Activated naive CD4-positive, alpha-beta T cell treated with anti-CD3 and anti-CD28 coated beads, Interleukin-2, amount 50 U/mL, for 24 hours (primary cell): ENCODE data around the gene MYADML2.

Experiments used
- H3K27ac Mint-ChIP-seq: one replicate; pipeline ENCODE4 v1.8.0; 2021; ENCODE audit warnings: mild to moderate bottlenecking, mixed read lengths
- H3K27me3 Mint-ChIP-seq: one replicate; pipeline ENCODE4 v1.8.0; 2021; ENCODE audit warnings: mixed read lengths
- H3K36me3 Mint-ChIP-seq: one replicate; pipeline ENCODE4 v1.8.0; 2021; ENCODE audit warnings: mixed read lengths
- H3K4me1 Mint-ChIP-seq: one replicate; pipeline ENCODE4 v1.8.0; 2021; ENCODE audit warnings: mixed read lengths
- H3K4me3 Mint-ChIP-seq: one replicate; pipeline ENCODE4 v1.8.0; 2021; ENCODE audit warnings: mild to moderate bottlenecking, mixed read lengths
- H3K9me3 Mint-ChIP-seq: one replicate; pipeline ENCODE4 v1.8.0; 2021; ENCODE audit warnings: mixed read lengths

The MYADML2 gene

DNA sequence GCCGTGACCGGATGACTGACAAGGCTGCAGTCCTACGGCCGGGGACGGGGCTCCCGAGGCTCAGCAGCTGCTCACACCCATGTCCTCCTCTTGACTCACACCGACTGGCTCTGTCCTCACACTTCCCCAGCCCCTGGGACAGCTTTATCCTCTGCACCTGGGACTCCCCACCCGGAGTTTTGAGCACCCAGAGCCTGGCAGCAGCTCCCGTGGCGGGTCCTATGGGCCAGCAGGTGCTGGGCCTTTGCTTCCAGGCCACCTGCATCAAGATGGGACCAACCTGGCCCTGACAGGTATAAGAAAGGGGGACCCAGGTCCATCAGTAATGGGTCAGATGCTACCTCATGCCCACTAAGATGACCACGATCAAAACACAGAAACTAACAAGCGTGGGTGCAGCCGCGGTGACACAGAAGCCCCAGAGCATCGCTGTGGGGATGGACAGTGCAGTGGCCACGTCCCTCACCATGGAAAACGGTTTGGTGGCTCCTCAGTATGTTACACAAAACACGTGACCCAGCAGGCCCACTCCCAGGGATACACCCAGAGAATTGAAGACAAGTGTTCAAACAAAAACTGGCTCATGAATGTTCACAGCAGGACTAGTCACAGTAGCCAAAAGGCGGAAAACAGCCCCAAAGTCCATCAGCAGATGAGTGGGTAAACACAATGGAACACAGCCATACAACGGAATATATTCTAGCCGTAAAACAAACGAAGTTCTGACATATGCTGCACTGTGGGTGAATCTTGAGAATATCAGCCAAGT lies 17.2 kb upstream of the MYADML2 start:
- H3K4me1 Mint-ChIP-seq = peaks cover 21% of the 10 kb centered on the region
- H3K27me3 Mint-ChIP-seq = no peaks in the 10 kb centered on the region
- no peak overlapping the region for H3K4me3 Mint-ChIP-seq
- H3K36me3 Mint-ChIP-seq = no peaks in the 10 kb centered on the region
- no peaks in the 10 kb centered on the region for H3K9me3 Mint-ChIP-seq
- H3K27ac Mint-ChIP-seq = no peak overlapping the region

DNA sequence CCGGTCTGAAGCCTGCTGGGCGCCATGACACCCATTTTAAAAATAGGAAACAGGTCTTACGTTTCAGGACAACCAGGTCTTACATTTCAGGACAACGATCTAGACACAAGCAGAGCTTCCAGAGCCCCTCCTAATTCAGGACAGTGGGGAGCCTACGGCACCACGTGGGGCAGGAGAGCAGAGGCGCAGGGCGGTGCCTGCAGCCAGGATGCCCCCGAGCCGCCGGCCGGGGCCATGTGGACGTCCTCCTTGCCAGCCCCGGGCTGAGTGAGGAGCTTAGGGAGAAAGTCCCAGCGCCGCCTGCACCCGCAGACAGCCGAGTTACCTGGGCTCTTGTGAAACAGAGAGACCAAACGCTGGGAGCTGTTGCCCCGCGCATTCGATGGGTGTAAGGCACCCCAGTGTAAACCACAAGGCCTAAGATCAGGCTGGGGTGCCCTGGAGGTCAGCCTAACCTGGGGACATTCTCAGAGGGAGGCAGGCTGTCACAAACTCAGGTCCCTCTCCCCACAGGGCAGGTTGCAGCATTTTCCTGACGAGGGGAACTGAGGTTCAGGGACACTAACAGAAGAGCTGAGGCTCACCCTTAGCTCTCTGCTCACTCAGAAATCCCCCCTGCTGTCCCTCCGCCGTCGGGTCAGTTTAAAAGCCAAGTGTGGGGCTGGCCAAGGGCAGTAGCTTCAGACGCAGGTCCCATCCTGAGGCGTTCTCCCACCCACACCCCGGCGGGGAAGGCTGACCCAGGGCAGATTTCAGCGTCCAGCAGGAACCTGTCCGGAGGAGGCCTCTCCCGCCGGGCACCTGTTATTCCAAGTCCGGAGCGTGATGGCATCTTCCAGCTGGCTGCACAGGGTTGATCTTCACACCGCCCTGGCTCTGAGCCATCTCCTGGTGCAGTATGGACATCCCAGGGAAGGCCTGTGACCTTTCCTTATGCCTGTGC lies 15.7 kb upstream of the MYADML2 start:
- H3K4me3 Mint-ChIP-seq = peak overlapping the region; percentile 33
- H3K27ac Mint-ChIP-seq = no peak overlapping the region
- H3K9me3 Mint-ChIP-seq = no peaks in the 10 kb centered on the region
- no peaks in the 10 kb centered on the region for H3K36me3 Mint-ChIP-seq
- H3K4me1 Mint-ChIP-seq = peaks cover 13% of the 10 kb centered on the region
- H3K27me3 Mint-ChIP-seq = peaks cover 1% of the 10 kb centered on the region

DNA sequence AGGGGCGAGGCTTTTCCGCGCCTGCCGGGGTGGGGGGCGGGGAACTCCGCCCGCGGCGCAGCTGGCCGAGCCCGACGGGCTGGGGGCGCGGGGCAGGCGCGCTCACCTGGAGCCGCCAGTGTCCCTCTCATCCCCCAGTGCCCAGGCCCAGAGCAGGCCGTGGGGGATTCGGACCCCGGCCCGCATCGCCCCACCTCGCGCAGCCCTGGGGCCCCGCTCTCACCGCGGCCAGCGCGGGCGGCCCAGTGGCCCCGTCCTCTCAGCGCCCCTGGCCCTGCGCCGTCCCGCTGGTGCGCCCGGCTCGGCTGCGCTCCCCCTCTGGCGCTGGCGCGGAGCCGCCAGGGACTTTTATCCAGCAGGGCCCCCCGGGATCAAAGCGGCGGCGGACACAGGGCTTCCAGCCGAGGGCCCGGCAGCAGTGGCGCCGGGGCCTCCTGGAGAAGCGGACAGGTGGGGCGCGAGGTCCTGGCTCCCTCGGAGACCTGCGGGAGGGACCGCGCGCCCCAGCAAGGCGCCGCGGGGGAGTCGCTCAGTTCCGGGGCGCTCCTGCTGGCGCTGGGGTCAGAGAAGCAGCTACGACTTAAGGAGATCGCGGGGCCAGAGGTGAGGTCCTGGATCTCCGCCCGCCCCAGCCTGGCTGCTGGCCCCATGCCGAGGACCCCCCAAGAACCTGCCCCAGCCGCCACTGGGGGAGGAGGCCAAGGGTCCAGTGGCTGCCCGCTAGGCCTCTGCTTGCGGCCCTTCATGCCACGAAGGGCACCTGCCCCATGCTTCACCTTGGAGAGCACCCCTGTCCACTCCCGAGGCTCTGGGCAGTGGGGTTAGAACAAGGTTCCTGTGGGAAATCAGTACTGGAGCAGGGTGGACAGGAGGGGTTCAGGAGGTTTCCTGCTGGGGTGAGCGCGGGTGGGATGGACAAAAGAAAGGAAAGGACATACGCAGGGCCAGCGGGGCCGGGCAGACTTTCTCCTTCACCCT lies 14.8 kb upstream of the MYADML2 start:
- Mint-ChIP-seq H3K4me3 (peak overlapping the region; percentile 33), H3K4me1 (peaks cover 13% of the 10 kb centered on the region), H3K27me3 (peaks cover 3% of the 10 kb centered on the region), H3K36me3 (no peaks in the 10 kb centered on the region), H3K9me3 (no peaks in the 10 kb centered on the region), H3K27ac (no peak overlapping the region)

DNA sequence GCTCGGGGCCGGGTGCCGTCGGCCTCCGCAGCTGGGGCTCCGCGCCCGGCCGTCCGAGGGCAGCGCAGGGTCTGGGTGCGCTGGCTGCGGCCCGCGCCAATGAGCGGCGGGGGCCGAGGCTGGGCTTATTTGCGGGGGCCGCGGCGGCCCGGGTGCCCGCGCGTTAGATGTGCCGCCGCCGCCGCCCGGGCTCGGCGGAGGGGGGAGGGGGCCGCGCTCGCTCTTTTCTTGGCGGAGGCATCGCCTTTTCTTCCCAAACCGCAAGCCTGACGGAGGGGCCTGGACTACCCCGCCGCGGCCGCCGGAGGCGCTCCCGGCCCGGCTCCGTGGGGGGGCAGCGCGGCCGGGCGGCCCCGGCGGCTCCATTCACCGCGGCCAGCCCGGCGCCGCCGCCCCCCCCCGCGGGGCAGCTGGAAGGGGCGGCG lies 14.1 kb upstream of the MYADML2 start, which contains the start of gene NOTUM:
NOTUM (minus strand) TSS at position 101 of the 425 bp plus-strand sequence. CDS start 278 bp downstream, outside the sequence.
- no peaks in the 10 kb centered on the region for H3K9me3 Mint-ChIP-seq
- no peak within 1 kb of the TSS for H3K27ac Mint-ChIP-seq
- H3K36me3 Mint-ChIP-seq = no peaks in the 10 kb centered on the region
- H3K4me1 Mint-ChIP-seq = peaks cover 13% of the 10 kb centered on the region
- H3K27me3 Mint-ChIP-seq = peaks cover 3% of the 10 kb centered on the region
- H3K4me3 Mint-ChIP-seq = no peak within 1 kb of the TSS

DNA sequence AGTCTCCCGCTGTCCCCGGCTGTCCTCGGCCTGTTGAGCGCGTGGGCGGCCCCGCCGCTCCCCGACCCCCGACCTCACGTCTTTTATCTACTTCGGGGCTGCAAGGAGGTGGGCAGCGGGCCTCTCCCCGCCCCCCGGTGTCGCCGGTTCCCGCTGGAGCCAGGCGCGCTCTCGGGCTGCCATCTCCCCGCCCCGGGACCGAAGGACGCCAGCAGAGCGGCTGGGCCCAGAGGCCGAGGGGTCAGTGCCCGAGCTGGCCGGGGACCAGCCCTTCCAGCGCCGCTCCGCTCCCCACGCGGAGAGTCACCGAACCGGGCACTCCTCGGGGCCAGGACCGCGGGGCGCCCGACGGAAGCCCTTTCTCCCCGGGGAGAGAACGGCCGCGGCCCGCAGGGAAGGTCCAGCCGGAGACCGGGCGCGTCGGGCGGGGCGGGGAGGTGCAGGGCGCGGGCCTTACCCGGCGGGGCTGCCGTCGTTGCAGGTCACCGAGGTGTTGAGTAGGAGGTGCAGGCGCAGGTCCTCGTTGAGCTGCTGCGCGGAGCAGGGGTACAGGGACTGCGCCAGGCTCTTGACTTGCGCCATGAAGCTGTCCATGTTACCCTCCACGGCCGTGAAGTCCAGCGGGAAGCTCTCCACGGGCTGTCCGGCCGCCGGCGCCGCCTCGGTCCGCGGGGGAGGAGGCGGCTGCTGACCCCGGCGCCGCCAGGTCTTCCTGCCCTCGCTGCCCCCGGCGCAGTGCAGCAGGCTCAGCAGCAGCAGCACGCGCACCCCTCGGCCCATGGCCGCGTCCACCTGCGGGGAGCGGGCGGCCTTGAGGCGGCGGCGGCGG lies 13.3 kb upstream of the MYADML2 start:
- no peaks in the 10 kb centered on the region for H3K36me3 Mint-ChIP-seq
- H3K27me3 Mint-ChIP-seq = peaks cover 3% of the 10 kb centered on the region
- no peak overlapping the region for H3K4me3 Mint-ChIP-seq
- H3K4me1 Mint-ChIP-seq = peaks cover 13% of the 10 kb centered on the region
- H3K9me3 Mint-ChIP-seq = no peaks in the 10 kb centered on the region
- no peak overlapping the region for H3K27ac Mint-ChIP-seq

DNA sequence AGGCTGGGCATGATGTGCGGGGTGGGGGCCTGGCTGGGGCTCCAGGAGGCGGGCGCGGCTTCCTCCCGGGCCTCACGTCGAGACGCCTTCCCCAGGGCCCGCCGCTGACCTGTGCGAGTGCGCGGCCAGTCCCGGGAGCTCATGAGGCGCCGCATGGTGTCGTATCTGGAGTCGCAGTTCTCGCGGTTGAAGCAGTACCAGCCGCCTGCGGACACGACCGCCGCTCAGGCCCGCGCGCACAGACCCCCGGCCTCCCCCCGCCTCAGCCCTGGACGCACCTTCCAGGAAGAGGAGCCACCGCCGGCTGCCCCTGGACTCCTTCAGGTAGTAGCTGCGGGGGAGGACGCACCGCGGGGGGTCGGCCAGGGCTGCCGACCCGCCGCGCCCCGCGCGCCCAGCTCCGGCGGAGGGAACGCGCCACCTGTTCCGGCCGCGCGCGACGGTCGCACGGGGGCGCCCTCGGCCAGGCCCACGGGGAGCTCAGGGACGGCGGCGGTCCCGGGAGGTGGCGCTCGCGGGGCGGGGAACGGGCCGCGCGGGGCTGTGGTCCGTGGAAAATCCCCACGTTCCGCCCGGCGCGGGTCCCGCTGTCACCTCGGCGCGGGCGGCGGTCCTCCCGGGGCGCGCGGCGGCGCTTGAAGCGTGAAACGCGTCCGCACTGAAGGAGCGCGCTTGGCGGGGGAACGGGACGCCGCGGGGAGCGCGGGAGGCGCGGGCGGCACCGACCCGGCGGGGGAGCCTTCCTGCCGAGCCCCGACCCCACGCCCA lies 12.5 kb upstream of the MYADML2 start:
- no peak overlapping the region for H3K4me3 Mint-ChIP-seq
- no peaks in the 10 kb centered on the region for H3K9me3 Mint-ChIP-seq
- H3K27me3 Mint-ChIP-seq = peaks cover 3% of the 10 kb centered on the region
- H3K36me3 Mint-ChIP-seq = no peaks in the 10 kb centered on the region
- H3K27ac Mint-ChIP-seq = no peak overlapping the region
- H3K4me1 Mint-ChIP-seq = peaks cover 8% of the 10 kb centered on the region

GRCh38 chr17:81958633-81959342 lies 11.8 kb upstream of the MYADML2 start:
- Mint-ChIP-seq H3K36me3 (no peaks in the 10 kb centered on the region), H3K27me3 (peaks cover 3% of the 10 kb centered on the region), H3K4me1 (peaks cover 4% of the 10 kb centered on the region), H3K9me3 (no peaks in the 10 kb centered on the region), H3K4me3 (peak overlapping the region; percentile 64), H3K27ac (no peak overlapping the region)

DNA sequence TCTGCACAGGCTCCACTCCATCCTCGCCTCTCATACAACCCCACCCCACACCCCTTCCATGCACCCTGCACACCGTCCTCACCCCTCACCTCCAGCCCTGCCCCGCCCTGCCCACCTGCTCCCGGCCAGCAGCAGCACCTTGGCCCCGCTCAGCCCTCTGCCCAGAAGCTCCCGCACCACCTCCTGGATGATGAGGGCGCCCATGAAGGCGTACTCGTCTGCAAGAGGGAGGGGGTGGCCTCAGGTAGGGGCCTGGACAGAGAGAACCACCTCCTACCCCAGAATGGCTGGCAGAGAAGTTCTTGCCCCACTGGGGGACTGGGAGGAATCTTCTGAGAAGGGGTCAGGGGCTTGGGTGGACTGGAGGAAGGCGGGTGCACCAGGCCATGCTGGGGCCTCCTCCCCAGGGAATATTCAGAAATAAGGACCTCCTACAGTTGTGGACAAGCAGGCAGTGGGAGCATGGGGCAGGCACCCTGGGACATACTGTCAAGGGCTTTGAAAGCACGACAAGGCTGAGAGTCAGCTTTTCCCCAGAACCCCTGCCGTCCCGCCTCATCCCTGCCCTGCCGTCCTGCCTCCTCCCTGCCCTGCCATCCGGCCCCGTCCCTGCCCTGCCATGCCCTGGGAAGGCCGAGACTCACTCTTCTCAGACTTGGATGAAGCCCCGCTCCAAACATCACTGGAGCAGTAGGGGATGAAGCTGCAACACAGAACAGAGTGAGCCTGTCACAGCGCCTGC lies 10.8 kb upstream of the MYADML2 start:
- Mint-ChIP-seq H3K27me3 (peaks cover 3% of the 10 kb centered on the region), H3K4me3 (no peak overlapping the region), H3K36me3 (no peaks in the 10 kb centered on the region), H3K27ac (peak overlapping the region; percentile 39), H3K9me3 (no peaks in the 10 kb centered on the region), H3K4me1 (peaks cover 4% of the 10 kb centered on the region)

GRCh38 chr17:81956607-81957589 lies 9.9 kb upstream of the MYADML2 start:
- Mint-ChIP-seq H3K9me3 (no peaks in the 10 kb centered on the region), H3K27ac (peak overlapping the region; percentile 39), H3K4me3 (no peak overlapping the region)

DNA sequence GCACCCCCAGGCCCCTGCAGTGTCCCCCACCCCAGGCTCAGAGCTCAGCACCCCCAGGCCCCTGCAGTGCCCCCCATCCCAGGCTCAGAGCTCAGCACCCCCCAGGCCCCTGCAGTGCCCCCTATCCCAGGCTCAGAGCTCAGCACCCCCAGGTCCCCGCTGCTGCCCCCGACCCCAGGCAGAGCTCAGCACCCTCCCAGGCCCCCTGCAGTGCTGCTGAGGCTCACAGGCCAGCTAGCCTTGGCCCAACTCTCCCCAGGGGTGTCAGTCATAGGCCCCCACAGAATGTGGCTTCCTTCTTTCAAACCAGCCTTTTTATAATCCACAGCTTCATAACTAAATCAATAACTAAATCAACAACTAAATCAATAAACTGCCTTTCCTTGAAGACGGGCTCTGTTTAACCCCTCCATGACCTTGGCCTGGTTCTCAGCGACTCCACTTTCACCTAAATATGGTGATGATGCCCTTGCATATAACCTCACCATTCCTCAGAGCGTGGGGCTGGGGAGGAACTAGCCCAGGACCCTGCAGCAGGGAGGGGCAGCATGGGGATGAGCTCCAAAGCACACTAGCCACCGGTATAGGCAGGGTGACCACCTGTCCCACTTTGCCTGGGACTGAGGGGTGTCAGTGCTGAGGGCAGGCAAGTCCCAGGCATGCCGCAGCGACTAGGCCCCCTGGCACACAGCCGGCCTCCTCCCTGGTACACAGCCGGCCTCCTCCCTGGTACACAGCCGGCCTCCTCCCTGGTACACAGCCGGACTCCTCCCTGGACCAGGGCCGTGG lies 8.9 kb upstream of the MYADML2 start:
- no peak overlapping the region for H3K27ac Mint-ChIP-seq
- H3K9me3 Mint-ChIP-seq = no peaks in the 10 kb centered on the region
- no peak overlapping the region for H3K4me3 Mint-ChIP-seq
- H3K27me3 Mint-ChIP-seq = peaks cover 3% of the 10 kb centered on the region
- H3K4me1 Mint-ChIP-seq = peaks cover 4% of the 10 kb centered on the region
- no peaks in the 10 kb centered on the region for H3K36me3 Mint-ChIP-seq

More at GRCh38 chr17:81956607-81957589, 9.9 kb upstream of the MYADML2 start:
- Mint-ChIP-seq H3K4me1 (peaks cover 4% of the 10 kb centered on the region), H3K36me3 (no peaks in the 10 kb centered on the region), H3K27me3 (peaks cover 3% of the 10 kb centered on the region)

DNA sequence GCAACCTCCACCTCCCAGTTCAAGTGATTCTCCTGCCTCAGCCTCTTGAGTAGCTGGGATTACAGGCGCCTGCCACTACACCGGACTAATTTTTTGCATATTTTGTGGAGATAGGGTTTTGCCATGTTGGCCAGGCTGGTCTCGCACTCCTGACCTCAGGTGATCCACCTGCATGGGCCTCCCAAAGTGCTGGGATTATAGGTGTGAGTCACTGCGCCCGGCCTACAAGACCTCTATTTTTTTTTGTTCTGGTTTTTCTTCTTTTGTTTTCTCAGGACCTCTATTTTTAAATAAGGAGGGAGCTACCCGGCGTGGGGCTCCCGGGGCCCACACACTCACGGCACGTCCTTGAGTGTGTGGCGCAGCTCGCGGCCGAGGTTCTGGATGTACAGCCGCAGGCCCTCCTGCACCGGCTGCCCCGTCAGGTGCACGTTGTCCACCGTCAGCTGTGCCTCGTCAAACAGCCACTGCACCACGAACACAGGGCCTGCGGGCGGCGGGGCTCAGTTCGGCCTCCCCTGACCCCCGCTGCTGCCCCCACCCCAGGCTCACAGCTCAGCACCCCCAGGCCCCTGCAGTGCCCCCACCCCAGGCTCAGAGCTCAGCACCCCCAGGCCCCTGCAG lies 8.1 kb upstream of the MYADML2 start:
- Mint-ChIP-seq H3K4me3 (no peak overlapping the region), H3K36me3 (no peaks in the 10 kb centered on the region), H3K9me3 (no peaks in the 10 kb centered on the region), H3K27me3 (peaks cover 3% of the 10 kb centered on the region), H3K27ac (no peak overlapping the region), H3K4me1 (peaks cover 4% of the 10 kb centered on the region)
